ENCODE data around the gene ARL5A. TPM values are rescaled to one million over a fixed set of nuclear protein-coding genes. Genes with fewer than 3 reads are reported as not detected.
"Not testable (repeated sequence)": the region's sequence is repeated elsewhere in the genome, so short reads cannot be mapped to it uniquely, and the experiment has no call there.

Gene ARL5A
- total RNA-seq, 1 donor from 2014 or later = 63.2 TPM

- TF ChIP-seq CTCF (conservative IDR thresholded peaks at IDR 0.05) = no peak
- H3K4me3 Mint-ChIP-seq = no peak overlapping the region
- H3K9me3 Mint-ChIP-seq = no peaks in the 10 kb centered on the region
- peaks cover 11% of the 10 kb centered on the region for H3K4me1 Mint-ChIP-seq
- H3K27ac Mint-ChIP-seq (ENCODE audit: unreplicated experiment) = no peak overlapping the region
- no peaks in the 10 kb centered on the region for H3K27me3 Mint-ChIP-seq (ENCODE audit: low read depth)
- DNase-seq (ENCODE audit: low read depth, low spot score) = no peak
- H3K36me3 Mint-ChIP-seq (ENCODE audit: low read depth) = peaks cover 13% of the 10 kb centered on the region
Observed at GRCh38 chr2:151795646-151796240, 32.5 kb downstream of the ARL5A start.

- not testable (repeated sequence) for H3K27ac Mint-ChIP-seq (ENCODE audit: unreplicated experiment); H3K9me3 Mint-ChIP-seq; DNase-seq (ENCODE audit: low read depth, low spot score); H3K27me3 Mint-ChIP-seq (ENCODE audit: low read depth); H3K4me3 Mint-ChIP-seq; H3K4me1 Mint-ChIP-seq
- H3K36me3 Mint-ChIP-seq (ENCODE audit: low read depth) = peaks cover 15% of the 10 kb centered on the region
Observed at GRCh38 chr2:151794422-151794821, 33.8 kb downstream of the ARL5A start.

DNA sequence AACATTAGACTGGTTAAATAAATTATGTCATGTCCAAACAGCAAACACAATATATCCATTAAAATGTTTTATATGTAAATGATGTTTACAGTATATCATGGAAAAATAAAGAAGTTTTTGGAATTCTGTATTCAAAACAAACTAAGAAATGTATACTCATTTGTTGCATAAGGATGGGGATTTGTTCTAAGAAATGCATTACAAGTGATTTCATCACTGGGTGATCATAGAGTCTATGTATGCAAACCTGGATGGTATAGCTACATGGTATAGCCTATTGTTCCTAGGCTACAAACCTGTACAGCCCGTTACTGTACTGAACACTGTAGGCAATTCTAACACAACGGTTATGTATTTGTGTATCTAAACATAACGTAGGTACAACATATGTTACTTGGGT lies 35.1 kb downstream of the ARL5A start:
- no peak for DNase-seq (ENCODE audit: low read depth, low spot score)
- Mint-ChIP-seq H3K9me3 (no peaks in the 10 kb centered on the region), H3K4me1 (peaks cover 6% of the 10 kb centered on the region), H3K4me3 (no peak overlapping the region), H3K27ac (ENCODE audit: unreplicated experiment) (no peak overlapping the region), H3K36me3 (ENCODE audit: low read depth) (peaks cover 16% of the 10 kb centered on the region), H3K27me3 (ENCODE audit: low read depth) (no peaks in the 10 kb centered on the region)
- no peak for TF ChIP-seq CTCF (conservative IDR thresholded peaks at IDR 0.05)

- TF ChIP-seq CTCF (conservative IDR thresholded peaks at IDR 0.05) = no peak
- Mint-ChIP-seq H3K9me3 (no peaks in the 10 kb centered on the region), H3K4me1 (peaks cover 6% of the 10 kb centered on the region), H3K4me3 (no peak overlapping the region), H3K27ac (ENCODE audit: unreplicated experiment) (no peak overlapping the region), H3K36me3 (ENCODE audit: low read depth) (peaks cover 16% of the 10 kb centered on the region), H3K27me3 (ENCODE audit: low read depth) (no peaks in the 10 kb centered on the region)
- DNase-seq (ENCODE audit: low read depth, low spot score) = no peak
Observed at GRCh38 chr2:151792589-151792988, 35.6 kb downstream of the ARL5A start.

- peaks cover 2% of the 10 kb centered on the region for H3K4me1 Mint-ChIP-seq
- H3K4me3 Mint-ChIP-seq = no peak overlapping the region
- no peak overlapping the region for H3K27ac Mint-ChIP-seq (ENCODE audit: unreplicated experiment)
- no peak for TF ChIP-seq CTCF (conservative IDR thresholded peaks at IDR 0.05)
- no peaks in the 10 kb centered on the region for H3K27me3 Mint-ChIP-seq (ENCODE audit: low read depth)
- DNase-seq (ENCODE audit: low read depth, low spot score) = no peak
- H3K9me3 Mint-ChIP-seq = no peaks in the 10 kb centered on the region
- H3K36me3 Mint-ChIP-seq (ENCODE audit: low read depth) = peaks cover 12% of the 10 kb centered on the region
Observed at GRCh38 chr2:151791545-151791944, 36.7 kb downstream of the ARL5A start.

DNA sequence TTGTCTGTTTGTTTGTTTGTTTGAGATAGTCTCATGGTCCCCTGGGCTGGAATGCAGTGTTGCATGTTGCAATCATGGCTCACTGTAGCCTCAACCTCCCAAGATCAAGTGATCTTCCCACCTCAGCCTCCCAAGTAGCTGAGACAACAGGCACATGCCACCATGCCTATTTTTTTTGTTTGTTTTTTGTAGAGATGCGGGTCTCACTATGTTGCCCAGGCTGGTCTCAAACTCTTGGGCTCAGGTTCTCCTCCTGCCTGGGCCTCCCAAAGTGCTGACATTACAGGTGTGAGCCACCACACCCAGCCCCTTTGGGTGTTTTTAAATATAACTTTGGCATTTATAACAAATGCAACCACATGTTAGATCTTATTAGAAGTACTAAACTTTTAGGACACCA lies 37.5 kb downstream of the ARL5A start:
- Mint-ChIP-seq H3K4me1 (peaks cover 8% of the 10 kb centered on the region), H3K36me3 (ENCODE audit: low read depth) (peaks cover 12% of the 10 kb centered on the region), H3K27ac (ENCODE audit: unreplicated experiment) (no peak overlapping the region), H3K9me3 (no peaks in the 10 kb centered on the region), H3K27me3 (ENCODE audit: low read depth) (no peaks in the 10 kb centered on the region), H3K4me3 (no peak overlapping the region)
- TF ChIP-seq CTCF (conservative IDR thresholded peaks at IDR 0.05) = no peak
- DNase-seq (ENCODE audit: low read depth, low spot score) = no peak
